GM12891 (cell line): ENCODE results near the gene MMP20.

ENCODE experiments used
- POLR2A ChIP-seq: IDR thresholded peaks from 2 replicates; pipeline ENCODE4 v1.6.1; 2011; ENCODE audit warnings: low read depth, low read length, control low read depth
- POLR2AphosphoS5 ChIP-seq: IDR thresholded peaks from 2 replicates; pipeline ENCODE4 v1.6.1; 2011; ENCODE audit warnings: low read depth, low read length, control low read depth

DNA sequence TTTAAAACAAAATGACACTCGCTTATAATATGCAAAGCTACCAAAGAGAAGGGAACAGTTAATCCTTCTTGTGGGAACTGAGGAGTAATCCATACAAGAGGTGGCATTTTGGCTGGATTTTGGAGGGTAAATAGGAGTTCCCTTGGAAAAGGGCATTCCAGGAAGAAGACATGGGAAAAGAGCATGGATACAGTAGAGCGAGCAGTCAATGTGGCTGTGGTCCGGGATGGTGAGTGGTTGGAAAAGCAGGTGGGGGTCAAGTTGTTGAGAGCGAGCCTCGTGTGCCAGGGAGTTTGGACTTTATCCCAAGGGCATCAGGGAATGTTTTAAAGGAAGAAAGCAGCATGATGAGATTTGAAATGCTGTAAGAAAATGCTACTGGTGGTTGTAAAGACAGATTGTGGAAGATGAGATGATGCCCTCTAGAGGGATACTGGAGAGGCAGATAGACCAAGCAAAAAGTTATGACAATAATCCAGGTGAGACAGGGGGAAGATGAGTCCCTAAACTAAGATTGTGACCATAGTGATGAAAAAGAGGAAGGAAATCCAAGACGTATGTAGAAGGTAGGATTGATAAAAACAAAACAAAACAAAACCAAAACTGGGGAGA, 90.8 kb downstream of the MMP20 start:
- no peak for TF ChIP-seq POLR2AphosphoS5
- TF ChIP-seq POLR2A = no peak
